NCI-H2196 treated with DMSO at 0.1 percent for 48 hours (cell line): ENCODE results near the gene FSTL4.

Experiments used
- DNase-seq: peaks from one replicate; lab custom pipeline; 2025; ENCODE audit not compliant: unreplicated experiment; lab: John Stamatoyannopoulos, UW

FSTL4 gene

GRCh38 chr5:133483406-133484090 lies 128.8 kb downstream of the FSTL4 start:
- DNase-seq = peak; percentile 56

- no peak for DNase-seq
Measured at GRCh38 chr5:133482028-133482427, 130.3 kb downstream of the FSTL4 start.

GRCh38 chr5:133480866-133481265 lies 131.5 kb downstream of the FSTL4 start:
- no peak for DNase-seq

GRCh38 chr5:133480366-133480765 lies 132.0 kb downstream of the FSTL4 start:
- no peak for DNase-seq

GRCh38 chr5:133478199-133478985 lies 133.9 kb downstream of the FSTL4 start:
- no peak for DNase-seq

GRCh38 chr5:133475986-133476385 lies 136.4 kb downstream of the FSTL4 start:
- DNase-seq = no peak

GRCh38 chr5:133474851-133475590 lies 137.3 kb downstream of the FSTL4 start:
- DNase-seq = no peak

- no peak for DNase-seq
Measured at GRCh38 chr5:133473291-133473690, 139.1 kb downstream of the FSTL4 start.

- DNase-seq = no peak
Measured at GRCh38 chr5:133472829-133473228, 139.5 kb downstream of the FSTL4 start.

- no peak for DNase-seq
Measured at GRCh38 chr5:133471699-133472098, 140.6 kb downstream of the FSTL4 start.

- no peak for DNase-seq
Measured at GRCh38 chr5:133470841-133471240, 141.5 kb downstream of the FSTL4 start.

GRCh38 chr5:133469846-133470245 lies 142.5 kb downstream of the FSTL4 start:
- no peak for DNase-seq

GRCh38 chr5:133469252-133469651 lies 143.1 kb downstream of the FSTL4 start:
- DNase-seq = no peak

- DNase-seq = no peak
Measured at GRCh38 chr5:133468596-133468995, 143.7 kb downstream of the FSTL4 start.

GRCh38 chr5:133467826-133468463 lies 144.4 kb downstream of the FSTL4 start:
- no peak for DNase-seq

- no peak for DNase-seq
Measured at GRCh38 chr5:133467335-133467779, 145.0 kb downstream of the FSTL4 start.

GRCh38 chr5:133466556-133467334 lies 145.6 kb downstream of the FSTL4 start:
- no peak for DNase-seq

GRCh38 chr5:133464013-133464412 lies 148.3 kb downstream of the FSTL4 start:
- DNase-seq = no peak

- peak; percentile 17 for DNase-seq
Measured at GRCh38 chr5:133461796-133462516, 150.4 kb downstream of the FSTL4 start.
